Fibroblast of lung (primary cell): Measurements from ENCODE around the gene MTM1.

Source experiments
- CTCF ChIP-seq, 2 donors: IDR thresholded peaks in 1 of 2; conservative IDR thresholded peaks in 1 of 2; 1 replicate in 1 of 2; 2 replicates in 1 of 2; pipeline ENCODE4 v1.5.1; 2011 to 2012; ENCODE audit warnings: low read length in 2 of 2, control low read depth in 1 of 2, inconsistent platforms in 1 of 2, low read depth in 1 of 2, mild to moderate bottlenecking in 1 of 2
- EZH2 ChIP-seq: IDR thresholded peaks from 2 replicates; pipeline ENCODE4 v1.5.1; 2012; ENCODE audit warnings: low read length, control low read depth, mild to moderate bottlenecking; ENCODE audit errors: missing control alignments

GRCh38 chrX:150692831-150693724 lies 124.7 kb downstream of the MTM1 start, which contains the start of gene MTMR1:
- no peak for TF ChIP-seq CTCF (conservative IDR thresholded peaks at IDR 0.05 in 1 of 2, IDR thresholded peaks at IDR 0.05 in 1 of 2; ENCODE audit: low read depth in 1 of 2, low read length in 2 of 2)
- TF ChIP-seq EZH2 = no peak
